Stimulated activated CD4-positive, alpha-beta T cell treated with anti-CD3 and anti-CD28 coated beads, TNF-alpha, amount 100 ng/mL, for 4 hours (primary cell): Measurements from ENCODE around the gene DCHS1.
A peak's percentile ranks its signal among the peaks of the same experiment; 100 is the strongest.

Source experiments
- DNase-seq, 3 experiments: peaks; one replicate each; pipeline ENCODE4 v3.0.0-alpha.2; 2020; ENCODE audit warnings: low read depth in 3 of 3

The DCHS1 gene

DNA sequence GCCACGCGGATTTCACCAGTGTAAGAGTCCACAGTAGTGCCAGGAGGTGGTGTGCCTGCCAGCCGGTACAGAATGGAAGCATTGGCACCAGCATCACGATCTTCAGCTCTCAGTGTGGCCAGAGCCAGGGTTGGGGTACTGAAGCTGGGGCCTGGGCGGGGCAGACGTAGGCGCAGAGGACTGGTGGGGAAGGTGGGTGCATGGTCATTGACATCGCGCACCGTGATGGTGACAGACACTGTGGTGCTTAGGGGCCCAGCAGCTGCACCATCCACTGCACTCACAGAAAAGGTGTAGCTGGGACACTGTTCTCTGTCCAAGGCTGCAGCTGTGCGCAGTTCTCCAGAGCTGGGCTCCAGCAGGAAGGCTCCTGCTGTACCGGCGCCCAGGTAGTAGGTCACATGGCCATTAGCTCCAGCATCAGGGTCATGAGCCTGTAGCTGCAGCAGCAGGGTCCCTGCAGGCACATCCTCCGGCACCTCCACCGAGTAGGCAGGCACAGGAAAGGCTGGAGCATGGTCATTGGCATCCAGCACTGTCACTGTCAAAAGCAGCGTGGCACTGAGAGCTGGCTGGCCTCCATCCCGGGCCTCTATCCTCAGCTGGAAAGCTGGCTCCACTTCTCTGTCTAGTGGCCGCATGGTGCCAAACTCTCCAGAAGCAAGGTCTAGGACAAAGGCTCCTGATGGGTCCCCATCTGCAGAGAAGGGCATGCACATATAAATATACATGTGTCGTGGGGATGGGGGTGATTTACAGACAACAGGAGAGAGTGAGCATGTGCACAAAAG lies 28.4 kb downstream of the DCHS1 start:
- no peak for DNase-seq

DNA sequence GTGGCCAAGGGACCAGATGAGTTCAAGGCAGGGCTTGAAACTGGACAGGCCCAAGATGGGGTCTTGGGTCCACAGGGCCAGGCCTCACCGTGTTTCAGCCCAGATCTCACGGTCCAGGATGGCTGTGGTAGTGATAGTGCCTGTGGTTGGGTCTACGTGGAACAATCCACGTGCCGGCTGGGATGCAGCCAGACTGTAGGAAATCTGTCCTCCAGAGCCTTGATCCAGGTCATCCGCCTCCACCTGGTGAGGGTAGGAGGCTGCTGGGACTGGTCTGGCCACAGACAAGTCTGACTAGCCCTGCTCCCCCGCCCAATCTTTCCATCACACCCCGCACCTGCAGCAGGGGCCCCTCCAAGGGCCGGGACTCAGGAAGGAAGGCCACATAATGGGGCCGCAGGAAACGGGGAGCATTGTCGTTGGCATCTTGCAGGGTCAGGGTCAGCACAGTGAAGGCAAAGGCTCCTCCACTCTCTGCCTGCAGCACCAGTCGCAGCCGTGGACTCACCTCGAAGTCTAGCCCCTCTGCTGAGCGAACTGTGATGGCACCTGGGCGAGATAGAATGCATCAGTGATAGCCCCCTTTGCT lies 29.7 kb downstream of the DCHS1 start:
- DNase-seq = no peak

DNA sequence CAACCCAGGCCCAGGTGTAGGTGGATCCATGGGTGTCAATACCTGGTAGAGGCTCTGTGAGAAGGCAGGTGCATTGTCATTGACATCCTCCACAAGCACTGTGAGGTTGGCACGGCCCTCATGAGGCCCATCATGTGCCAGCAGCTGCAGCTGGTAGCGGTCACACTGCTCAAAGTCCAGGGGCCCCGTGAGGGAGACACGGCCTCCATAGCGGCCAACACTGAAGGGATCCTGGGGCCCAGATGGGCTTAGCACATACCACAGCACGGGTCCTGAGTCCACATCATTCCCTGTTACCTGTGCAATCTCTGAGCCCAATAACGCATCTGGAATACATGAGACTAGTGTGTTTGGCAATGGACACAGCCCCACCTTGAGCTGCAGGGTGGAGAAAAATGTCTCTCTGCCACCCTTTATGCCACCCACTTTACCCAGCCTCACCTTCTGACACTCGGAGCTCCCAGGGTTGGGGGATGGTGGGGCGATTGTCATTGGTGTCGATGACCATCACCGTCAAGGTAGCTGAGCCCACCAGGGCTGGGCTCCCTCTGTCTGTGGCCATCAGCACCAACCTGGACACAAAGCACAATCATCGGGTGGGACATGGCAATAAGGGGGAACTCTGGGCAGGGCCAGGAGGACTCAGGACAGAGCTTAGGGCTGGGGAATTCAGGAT lies 30.3 kb downstream of the DCHS1 start:
- no peak for DNase-seq

DNA sequence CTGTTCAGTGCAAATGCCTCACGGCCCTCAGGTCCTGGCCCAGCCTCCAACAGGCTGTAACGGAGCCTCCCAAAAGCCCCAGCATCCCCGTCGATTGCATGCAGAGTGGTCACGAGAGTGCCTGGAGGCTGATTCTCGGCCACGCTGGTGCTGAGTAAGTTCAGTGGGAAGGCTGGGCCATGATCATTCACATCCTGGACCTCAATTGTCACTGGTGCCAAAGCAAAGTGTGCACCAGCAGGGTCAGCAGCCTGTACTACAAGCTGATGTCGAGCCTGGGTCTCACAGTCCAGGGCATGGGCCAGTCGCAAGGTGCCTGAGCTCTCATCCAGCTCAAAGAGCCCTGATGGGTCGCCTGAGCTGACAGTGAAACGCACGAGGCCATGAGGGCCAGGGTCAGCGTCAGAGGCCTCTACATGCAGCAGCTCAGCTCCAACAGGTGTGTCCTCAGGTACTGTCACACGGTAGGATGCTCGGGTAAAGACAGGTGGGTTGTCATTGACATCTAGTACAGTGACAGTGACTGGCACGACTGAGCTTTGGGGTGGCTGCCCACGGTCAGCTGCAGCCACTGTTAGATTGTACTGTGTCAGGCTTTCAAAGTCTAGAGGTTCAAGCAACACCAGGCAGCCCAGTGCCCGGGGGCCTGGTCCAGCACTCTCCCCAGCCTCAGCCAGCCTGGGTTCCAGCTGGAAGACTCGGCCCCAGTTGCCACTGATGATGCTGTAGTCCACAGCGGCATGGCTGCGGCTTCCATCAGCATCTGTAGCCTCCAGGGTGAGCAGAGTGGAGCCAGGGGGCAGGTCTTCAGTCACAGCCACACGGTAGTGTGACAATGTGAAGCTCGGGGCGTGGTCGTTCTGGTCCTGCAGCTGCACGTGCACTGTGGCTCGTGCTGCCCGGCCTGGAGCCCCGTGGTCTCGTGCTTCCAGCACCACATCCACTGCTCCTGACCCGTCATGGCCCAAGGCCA lies 31.9 kb downstream of the DCHS1 start:
- no peak for DNase-seq

DNA sequence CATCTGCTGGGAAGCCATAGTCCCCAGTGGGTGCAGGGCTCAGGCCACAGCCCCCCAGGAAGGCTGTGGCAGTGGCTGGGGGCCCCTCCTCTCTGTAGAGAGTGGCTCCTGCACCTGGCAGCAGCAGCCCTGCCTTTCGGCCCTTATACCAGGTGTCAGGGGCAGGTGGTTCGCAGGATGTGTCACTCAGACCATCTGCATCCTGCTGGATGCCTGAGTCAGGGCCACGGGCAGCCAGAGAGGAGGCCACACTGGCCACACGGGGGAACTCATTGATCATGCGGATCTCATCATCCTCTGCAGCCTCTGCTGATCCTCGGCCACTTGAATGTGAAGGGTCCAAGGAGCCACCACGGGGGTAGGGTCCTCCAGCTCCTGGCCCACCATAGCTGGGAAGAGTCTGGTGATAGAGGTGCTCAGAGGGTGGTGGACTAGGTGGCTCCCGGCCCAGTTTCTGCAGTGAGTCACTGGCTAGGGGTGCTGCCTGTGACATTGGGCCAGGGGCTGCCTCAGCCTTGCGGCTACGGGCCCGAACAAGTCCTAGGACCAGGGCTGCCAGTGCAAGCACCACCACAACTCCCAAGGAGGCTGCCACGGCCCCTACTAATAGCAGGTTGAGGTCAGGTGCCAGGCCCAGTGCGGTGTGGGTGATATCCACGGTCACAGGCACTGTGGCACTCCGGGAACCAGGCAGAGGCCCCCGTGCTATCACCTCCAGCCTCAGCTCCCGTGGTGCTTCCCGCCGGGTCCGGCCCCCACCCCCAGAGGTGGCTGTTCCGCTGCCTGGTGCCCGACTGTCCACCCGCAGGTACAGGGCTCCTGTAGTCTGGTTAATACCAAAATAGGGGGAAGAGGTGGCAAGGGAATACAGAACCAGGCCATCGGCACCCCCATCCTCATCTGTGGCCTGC lies 33.1 kb downstream of the DCHS1 start:
- DNase-seq = no peak

DNA sequence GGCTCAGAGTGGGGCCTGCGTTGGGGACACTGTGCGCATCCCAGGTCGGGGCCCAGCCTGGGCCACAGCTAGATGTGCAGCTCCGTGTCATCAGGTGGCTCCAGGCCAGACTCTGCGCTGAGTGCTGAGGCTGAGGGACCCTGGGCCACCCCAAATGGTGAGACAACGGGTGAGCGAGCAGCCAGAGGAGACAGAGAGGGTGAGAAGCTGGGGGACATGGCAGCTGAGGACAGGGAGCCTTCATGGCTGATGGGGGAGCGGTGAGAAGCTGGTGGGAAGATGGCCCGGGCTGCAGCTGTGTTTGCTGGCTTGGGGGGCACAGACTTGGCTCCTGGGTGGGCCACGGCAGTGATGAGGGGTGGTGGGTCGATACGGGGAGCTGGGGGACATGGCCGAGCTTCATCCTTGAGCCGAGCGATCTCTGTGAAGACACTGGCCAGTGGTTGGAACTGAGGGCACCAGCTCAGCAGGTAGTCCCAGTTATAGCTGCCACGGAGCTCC lies 33.8 kb downstream of the DCHS1 start:
- DNase-seq = no peak

DNA sequence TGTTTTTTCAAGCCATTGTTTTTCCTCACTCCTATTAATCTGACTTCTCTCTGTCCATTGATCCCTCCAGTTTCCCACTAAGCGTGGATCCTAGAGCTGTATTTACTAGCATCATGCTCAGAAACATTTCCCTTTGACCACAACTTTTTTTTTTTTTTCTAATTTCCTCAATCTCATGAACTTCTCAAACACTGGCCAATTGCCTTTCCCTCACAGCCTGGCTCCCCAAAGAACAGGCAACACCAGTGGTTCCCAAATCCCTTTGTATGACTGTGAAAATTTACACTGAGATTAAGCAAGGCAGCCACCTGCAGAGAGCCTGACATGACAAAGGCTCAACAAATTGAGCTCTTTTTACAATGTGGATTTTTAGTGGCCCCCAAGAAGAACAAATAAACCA lies 35.0 kb downstream of the DCHS1 start:
- no peak for DNase-seq

DNA sequence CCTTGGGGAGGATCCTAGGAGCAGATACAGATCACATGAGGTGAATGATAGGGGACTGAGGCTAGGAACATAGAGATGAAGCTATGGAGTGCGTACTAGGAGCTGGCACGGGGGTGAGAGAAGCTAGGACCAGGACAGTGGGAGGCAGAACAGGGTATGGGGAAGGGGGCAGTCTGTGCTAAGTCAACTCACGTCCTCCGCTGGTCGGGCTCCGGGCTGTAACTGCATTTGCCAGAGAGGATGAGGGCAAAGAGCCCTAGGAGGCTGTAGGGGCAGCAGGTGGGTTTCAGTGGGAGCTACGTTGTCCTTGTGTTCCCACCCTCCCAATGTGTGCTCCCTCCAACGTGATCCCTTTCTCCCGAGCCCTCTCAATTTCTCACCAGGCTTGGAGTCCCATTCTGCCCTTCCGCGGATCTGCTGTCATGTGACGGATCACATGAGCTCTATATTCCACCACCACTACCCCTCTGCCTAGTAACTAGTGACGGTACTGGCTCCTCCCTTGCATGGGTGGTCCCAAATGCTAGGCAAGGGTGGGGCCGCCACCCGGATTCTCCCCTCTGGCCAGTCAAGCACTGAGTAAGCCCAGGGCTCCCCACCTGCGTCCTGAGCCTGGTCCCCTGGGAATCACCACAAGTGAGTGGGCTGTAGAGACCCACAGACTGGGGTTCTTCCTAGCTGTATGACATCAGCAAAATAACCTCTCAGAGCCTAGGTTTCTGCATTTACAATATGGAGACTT lies 36.4 kb downstream of the DCHS1 start, which contains the start of gene TPP1:
Gene TPP1 (minus strand): TSS at position 419 of the 742 bp plus-strand sequence. CDS start 22 bp downstream, at position 397.
- peak; percentile 68 to 84 (median 80) for DNase-seq

DNA sequence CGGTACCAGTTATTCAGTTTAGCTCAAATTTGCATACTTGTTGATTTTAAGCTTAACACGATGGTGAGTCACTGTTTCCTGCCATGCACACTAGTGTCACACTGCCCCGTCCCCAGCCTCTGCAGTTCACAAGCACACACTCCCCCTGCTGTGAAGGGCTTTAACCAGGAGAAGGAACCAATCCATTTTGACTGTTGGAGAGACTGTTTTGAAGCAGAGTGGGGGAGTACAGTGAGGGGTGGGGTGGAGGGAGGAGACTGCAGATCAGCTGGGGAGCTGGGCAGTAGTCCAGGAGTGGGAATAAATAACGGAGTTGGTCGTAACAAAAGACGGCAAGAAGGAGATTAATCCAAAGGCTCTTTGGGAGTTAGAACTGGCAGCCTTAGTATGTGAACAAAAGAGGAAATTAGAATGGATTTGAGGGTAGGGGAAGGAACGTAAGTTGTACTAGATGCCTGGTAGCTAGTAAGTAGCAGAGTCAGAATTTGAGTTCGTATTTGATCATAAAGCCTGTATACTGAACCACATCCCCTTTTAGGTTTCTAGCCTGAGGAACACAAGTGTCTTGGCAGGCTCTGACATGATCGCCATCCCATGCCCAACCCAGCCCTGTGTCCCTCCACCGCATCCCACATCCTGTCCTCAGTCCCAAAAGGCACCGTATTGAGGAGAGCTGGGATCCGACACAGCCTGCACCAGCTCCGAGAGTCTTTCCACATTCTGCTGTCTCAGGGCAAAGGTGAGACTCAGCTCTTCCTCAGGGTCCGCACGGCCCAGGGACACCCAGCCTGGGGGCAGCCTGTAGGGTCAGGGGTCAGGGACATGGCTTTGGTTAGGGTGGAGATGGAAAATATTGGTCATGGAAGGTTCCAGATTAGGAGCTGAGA lies 37.2 kb downstream of the DCHS1 start:
- peak in 2 of 3 experiments; percentile 50 to 60 for DNase-seq

DNA sequence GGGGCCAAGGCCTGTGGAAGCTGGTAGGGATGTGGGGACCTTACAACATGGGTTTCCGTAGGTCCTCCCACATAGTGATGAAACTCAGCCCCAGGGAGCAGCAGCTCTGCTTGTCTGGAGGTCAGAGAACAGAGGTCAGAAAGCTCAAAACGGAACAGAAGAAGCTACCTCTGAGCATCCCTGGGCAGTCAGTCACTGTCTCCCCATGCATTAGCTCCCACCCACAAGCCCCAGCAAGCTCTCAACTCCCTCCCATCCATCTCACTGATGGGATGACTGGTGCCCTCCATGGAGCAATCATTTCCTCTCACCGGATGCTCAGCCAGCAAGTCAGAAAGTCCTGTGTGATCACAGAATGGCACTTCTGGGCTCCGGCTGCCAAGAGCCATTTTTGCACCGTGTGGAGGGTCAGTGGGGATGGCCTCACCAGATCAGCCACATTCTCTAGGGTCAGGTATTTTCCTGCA lies 38.3 kb downstream of the DCHS1 start:
- no peak for DNase-seq

DNA sequence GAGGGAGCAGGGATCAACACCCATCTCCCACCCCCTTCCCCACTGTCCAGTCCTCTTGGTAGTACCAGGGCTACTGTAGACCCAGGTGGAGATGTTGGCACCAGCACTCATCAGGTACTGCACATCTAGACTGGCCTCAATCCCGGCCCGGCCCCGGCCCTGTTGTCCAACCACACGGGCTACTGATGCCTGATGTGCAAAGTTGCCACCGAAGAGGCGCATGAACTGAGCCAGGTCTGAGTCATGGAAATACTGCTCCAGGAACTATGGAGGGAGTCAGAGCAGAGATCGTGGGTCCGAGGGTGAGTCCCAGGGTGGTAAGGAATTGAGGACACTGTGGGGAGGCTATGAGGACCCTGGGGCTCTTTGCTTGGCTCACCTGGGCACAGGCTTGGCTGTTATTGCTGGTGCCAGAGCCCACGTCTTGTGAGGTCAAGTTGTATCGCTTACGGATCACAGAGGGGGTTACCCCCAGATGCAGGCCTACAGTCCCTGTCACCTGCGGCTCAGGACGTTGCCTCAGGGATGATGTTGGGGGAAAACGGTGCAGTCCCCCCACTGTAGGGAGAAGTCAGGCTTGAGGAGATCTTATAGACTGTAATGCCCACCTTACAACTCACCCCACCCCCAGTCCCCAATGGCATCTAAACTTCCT lies 38.9 kb downstream of the DCHS1 start:
- DNase-seq = no peak

DNA sequence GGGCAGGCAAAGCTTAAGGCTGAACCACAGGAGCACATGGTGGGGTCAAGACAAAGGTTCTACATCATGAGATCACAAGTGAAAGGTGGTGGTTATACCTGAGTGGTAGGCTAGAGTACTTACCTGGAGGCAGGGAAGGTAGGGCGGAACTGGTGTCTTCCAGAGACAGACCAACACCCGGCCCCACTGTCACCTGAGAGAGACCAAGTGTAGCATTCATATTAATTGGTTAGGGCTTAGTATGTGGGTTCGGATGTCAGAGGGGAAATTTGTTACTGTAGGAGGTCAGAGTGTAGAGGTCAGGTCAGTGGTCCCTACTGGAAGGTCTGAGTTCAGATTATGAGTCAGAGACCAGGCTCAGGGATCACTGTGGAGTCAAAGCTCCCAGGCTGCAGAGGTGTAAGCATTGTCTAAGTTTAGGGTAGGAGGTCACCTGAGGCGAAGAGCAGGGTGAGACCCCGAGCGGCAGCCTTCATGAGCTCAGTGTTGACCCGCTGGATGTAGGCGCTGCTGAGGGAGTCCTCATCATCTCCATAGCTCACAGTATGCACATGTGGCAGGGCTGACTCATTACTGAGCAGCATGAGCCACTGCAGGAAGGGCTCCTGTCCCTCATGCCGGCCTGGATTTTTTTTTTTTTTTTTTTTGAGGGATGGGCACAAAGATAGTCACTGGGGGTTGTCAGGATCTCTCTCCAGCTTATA lies 39.6 kb downstream of the DCHS1 start:
- DNase-seq = no peak

DNA sequence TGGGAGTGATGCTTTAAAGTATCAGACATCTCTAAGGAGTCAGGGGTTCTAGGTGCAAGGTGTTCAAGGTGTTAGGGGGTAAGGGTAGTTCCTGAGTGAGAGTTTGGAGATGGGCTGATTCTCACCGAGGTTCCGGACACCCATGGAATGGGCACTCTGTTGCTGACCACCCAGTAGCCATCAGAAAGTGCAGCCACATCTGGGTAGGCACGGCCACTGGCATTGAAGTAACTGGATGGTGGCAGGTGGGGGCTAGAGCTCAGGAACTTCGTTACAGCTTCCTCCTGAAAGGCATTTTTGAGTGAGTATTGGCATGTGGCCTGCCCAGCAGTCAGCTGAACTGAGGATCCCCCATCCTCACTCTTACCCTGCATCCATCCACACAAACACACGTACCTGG lies 40.6 kb downstream of the DCHS1 start:
- no peak for DNase-seq

DNA sequence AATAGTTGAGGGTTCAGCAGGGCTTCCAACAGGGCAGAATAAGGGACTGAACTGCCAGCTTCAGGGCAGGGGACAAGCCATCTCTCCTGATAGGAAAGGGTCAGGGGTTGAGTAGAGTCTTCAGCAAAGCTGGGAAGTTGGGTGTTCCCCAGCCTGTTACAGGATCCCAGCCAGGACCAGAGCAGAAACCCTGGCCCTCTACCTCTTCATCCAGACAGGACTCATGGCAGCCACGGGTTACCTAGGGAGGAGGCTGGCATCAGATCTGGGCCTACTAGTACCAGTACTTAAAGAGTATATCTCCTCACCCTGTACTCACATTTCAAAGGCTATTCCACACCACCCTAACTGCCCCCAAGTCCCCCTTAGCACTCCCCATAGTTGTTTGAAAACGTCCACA lies 41.2 kb downstream of the DCHS1 start:
- no peak for DNase-seq

DNA sequence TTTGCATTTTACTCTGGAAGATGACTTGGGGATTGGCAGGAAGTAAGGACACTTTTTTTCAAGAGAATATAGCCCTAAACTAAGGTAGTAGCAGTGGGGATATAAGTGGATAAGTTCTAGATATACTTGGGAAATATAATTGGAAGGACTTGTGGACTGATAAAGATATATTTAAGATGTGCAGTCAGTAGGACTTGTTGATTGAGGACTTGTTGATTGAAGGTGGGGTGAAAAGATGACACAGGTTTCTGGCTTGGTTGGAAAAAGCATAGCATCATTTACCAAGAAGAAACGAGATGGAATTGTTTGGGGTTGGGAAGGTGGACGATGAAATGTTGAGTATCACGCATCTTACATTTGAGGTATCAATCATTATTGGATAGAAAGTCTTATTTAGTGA lies 42.1 kb downstream of the DCHS1 start:
- DNase-seq = no peak

DNA sequence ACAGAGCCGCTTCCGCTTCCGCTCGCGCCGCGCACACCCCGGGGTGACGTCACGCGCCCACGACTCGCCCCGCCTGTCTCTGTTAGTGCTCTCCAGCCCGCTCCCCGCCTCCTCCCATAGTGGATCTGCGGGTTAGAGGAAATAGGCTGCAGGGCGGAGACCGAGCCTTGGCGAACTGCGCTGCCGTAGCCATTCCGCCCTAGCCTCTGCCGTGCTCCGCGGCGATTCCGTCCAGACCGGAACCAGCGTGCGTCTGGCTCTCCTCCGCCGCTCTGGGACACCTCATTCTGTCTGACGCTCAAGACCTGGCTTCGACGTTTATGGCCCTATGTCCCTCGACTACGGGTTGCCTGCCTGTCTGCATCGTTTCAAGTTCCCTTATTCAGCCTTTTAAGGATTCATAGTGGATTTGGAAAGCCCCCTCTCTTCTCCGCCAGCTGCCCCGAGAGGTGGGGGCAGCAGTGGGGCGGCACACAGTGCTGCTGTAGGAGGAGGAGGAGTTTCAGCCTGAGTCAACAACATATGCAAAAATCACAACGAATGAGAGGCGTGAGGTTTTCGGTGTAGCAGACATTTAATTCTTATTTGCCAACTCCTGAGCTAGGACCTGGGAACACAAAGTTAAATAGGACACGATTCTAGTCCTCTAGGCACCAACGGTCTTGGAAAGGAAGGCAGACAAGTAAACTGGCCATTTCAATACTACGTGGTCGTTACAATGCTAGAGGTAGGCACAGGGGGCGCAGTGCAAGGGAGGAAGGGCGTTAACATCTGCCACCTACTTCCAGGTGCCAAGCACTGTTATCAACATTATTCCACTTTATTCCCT lies 43.2 kb downstream of the DCHS1 start, which contains the start of gene TAF10:
Gene TAF10 (minus strand): TSS at position 4 of the 829 bp plus-strand sequence. CDS start 27 bp downstream, outside the sequence.
- peak; percentile 90 to 91 (median 91) for DNase-seq

DNA sequence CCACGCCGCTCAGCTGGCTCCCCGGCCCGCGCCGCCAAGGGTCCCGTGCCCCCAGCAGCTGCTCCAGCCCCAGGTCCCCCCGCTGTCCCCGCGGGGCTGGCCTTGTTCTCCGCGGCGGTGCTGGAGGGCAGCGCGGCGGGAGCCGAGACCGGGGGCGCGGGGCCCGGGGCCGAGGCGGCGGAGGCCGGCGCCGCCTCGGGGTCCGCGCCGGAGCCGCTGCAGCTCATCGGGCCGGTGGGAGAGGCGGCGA lies 43.7 kb downstream of the DCHS1 start:
- DNase-seq = no peak
